ENCODE measurements around the gene DRAP1.

Gene DRAP1, protein sequence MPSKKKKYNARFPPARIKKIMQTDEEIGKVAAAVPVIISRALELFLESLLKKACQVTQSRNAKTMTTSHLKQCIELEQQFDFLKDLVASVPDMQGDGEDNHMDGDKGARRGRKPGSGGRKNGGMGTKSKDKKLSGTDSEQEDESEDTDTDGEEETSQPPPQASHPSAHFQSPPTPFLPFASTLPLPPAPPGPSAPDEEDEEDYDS

DNA sequence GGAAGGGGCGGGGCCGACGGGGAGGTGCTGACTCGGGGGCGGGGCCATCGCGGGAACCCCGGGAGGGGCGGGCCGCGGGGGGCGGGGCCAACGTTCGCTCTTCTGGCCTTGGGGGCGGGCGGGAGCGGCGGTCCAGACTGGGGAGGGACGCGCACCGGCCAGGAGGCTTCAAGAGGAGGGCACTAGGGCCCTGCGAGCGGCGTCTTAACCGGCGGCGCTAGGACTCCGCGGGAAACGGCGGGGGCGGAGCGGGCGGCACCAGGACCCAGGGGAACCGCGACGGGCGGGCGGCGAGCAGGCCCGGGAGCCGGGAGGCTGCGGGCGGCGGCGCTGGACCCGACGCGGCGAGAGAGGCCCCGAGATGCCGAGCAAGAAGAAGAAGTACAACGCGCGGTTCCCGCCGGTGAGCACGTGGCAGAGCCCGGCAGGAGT, at the start of gene DRAP1:
Gene DRAP1 (plus strand): TSS at position 286 of the 432 bp plus-strand sequence. CDS start 76 bp downstream, at position 362.
- DNase-seq (ENCODE audit: low read depth in 2 of 2) = peak; percentile 99

DNA sequence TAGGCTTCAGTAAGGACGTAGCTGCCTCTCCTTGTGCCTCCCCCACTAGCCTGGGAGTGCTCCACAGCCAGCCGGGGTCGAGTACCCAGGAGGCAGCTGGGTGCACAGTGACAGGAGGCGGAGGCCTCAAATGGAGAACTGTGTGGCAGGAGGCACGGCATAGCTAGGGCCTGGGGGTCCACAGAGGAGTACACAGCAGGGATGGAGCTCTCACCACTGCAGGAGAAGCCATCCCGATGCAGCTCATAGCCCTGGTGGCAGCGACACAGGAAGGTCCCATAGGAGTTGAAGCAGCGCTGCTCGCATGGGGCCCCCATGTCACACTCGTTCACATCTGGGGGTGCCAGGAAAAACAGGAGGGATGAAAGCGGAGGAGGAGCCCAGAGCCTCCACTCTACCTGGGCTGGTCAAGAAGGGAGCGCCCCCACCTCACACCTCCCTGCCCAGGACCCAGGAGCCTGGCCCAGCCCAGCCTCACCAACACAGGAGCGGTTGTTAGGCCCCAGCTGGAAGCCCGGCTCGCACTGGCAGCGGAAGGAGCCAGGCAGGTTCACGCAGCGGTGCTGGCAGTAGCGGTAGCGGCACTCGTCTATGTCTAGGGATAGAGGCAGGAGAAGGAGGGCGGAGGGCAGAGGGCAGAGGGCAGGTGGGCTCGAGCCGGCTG, 49.5 kb upstream of the DRAP1 start:
- no peak for DNase-seq (ENCODE audit: low read depth in 2 of 2)

DNA sequence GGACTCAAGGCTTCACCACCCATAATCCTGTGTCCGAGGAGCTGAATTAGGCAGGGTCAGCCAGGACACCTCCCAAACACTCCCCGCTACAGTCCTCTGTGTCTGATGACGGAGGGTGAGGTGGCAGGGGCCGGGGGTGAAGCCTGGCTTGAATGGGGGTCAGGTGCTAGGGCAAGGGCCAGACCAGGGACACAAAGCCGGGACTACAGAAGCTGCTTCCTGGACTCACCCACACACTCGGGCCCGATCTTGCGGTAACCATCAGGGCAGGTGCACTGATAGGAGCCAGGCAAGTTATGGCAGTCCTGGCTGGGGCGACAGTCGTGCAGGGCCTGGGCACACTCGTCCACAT, 48.9 kb upstream of the DRAP1 start:
- DNase-seq (ENCODE audit: low read depth in 2 of 2) = no peak

- no peak for DNase-seq (ENCODE audit: low read depth in 2 of 2)
Observed at GRCh38 chr11:65870706-65871681, 48.2 kb upstream of the DRAP1 start.

DNA sequence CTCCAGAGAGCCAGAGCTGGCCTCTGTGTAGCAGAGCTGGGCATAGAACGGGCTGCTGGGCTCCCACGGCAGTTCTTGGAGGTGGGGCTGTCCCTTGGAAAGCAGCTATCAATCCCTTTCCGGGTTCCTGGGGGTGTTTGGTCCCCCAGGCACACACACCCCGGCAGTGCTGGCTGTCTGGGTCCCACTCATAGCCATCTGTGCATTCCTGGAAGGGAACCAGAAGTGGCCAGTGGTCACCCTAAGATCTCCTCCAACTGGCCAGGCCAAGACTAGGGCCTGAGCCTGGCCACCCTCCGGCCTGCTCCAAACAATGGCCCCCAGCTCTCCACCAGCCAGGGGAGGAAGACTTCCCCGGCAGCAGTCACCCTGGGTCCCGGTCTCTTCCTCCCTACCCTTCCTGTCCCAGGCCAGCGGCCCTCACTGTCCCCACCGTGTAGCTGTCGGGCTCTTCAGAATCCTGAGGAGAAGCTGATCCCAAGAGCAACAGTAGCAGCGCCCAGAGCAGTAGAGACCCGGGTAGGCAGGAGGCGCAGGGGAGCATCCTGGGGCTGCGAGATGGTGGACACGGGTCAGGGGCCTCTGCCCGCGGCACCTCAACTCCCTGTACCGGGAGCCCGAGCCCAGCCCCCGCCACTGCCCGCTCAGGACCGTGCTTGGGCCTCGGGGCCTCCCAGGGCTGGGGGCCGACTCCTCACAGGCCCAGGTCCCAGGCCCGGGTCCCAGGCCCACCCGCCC, 47.2 kb upstream of the DRAP1 start:
- DNase-seq (ENCODE audit: low read depth in 2 of 2) = no peak

DNA sequence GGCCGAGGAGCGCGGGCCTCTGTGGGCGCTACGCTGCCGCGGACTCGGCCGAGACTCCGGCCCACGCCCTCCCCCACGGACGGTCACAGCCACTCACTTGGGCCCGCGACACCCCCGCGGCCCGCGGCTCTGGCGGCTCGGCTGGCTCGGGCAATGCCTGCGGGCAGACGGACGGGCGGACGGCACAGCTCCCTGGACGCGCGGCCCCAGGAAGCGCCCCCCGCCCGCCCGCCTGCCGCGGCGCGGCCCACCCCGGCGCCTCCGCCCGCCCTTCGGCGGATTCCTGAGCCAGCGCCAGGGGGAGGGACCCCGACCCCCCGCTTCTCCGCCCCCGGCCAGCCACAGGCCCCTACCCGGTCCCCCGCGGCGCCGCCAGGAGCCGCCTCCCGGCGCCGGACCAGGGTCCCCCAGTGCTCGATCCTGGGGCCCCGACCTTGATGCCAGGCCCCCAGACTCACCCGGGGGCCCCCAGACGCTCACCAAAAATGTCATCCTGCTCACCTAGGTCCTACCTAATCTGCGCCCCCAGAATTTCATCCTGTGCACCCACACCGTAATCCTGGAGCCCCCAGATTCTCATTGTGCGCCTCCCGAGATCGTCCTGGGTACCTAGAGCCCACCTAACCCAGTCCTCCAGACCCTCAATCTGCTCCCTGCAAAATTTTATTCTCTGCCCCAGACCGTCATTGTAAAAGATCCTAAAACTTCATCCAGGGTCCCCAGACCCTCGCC, 46.5 kb upstream of the DRAP1 start, which contains the start of gene EFEMP2:
Gene EFEMP2 (minus strand): TSS at position 215 of the 732 bp plus-strand sequence. CDS start 446 bp downstream, outside the sequence.
- DNase-seq (ENCODE audit: low read depth in 2 of 2) = no peak

DNA sequence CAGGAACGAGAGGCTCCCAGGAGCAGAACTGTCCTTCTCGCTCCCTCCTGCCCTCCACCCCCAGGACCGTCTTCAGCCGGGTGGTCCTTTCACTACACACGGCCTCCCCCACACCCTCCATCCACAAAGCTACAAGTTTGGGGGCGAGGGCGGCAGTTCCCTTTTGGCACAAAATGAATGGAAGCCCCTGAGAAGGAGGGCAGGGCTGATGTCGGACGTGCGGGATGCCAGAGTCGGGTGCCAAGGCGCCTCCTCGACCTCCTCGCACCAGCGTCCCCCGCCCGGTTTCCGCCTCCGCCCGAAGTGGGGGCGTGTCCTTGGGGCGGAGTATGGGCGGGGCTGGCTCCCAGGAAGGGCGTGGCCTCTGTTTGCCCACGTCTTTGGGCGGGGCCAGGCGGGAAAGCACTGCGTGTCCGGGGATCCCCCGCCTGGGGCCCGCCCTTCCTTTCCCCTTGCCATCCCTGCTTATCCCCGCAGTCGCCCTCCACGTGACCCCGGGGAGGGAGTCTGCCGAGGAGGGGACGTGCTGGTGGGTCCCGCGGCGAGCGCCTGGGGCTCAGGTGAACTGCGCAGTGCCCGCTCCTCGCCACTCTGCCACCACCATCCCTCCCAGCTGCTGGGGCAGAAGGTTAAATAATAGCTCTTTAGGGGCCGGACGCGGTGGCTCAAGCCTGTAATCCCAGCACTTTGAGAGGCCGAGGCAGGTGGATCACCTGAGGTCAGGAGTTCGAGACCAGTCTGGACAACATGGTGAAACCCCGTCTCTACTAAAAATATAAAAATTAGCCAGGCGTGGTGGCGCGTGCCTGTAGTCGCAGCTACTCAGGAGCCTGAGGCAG, 45.7 kb upstream of the DRAP1 start:
- peak; percentile 96 to 98 for DNase-seq (ENCODE audit: low read depth in 2 of 2)

GRCh38 chr11:65879617-65880016, 39.6 kb upstream of the DRAP1 start, which contains the start of gene CTSW:
Gene CTSW, plus strand, starts transcription at chr11:65879837. Its CDS starts 18 bp downstream, at chr11:65879855.
- no peak for DNase-seq (ENCODE audit: low read depth in 2 of 2)

DNA sequence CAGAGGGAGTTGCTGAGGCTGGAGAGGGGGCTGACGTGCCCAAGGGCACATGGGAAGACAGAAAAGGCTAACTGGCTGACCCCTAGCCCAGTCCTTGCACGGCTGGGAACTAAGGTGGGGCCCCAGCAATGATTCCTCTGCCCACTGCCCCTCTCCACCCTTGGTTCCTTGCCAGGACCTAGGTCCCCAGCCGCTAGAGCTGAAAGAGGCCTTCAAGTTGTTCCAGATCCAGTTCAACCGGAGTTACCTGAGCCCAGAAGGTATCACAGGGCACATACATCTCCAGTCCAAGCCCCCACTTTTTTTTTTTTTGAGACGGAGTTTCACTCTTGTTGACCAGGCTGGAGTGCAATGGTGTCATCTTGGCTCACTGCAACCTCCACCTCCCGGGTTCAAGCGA, 39.2 kb upstream of the DRAP1 start:
- DNase-seq (ENCODE audit: low read depth in 2 of 2) = no peak

GRCh38 chr11:65880844-65881421, 38.3 kb upstream of the DRAP1 start:
- no peak for DNase-seq (ENCODE audit: low read depth in 2 of 2)

GRCh38 chr11:65882120-65883057, 36.8 kb upstream of the DRAP1 start:
- no peak for DNase-seq (ENCODE audit: low read depth in 2 of 2)

GRCh38 chr11:65883058-65883761, 36.0 kb upstream of the DRAP1 start:
- DNase-seq (ENCODE audit: low read depth in 2 of 2) = no peak

DNA sequence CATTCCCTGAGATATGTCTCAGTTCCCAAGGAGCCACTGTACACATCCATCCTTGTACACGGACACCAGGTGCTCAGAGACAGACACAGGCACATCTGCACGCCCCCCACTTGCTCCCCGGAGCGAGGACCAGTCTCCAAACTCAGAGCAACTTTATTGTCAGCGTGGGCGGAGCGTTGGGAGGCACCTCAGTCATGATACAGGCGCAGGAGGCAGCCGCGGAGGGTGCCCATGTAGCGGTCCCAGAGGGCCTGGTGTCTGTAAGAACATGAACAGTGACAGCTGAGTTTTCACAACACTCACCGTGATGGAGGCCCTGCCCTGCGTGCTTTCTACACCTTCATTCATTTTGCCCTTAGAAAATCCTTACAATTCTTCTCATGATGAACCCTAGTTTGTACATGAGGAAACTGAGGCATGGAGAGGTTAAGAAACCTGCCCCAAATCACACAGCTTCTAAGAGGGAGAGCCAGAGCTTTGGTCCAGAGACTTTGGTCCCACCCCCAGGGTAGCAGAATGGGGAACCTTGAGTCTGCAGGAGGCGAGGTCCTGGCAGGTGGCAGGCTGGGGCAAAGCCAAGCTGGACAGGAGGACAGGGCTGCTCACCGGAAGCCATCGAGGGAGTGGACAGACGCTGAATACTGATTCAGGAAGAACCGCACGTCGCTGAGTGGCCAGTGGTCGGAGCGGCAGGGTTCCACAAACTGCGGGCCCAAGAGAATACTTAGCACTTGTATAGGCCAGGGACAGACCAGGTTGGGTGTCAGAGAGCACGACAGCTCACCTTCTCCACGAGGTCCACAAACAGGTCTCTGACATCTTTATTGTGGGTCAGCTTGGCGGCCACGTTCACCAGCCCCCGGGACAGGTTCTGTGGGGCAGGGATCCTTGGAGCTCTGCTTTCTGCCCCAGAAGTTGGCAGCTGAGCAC, 35.2 kb upstream of the DRAP1 start:
- no peak for DNase-seq (ENCODE audit: low read depth in 2 of 2)

DNA sequence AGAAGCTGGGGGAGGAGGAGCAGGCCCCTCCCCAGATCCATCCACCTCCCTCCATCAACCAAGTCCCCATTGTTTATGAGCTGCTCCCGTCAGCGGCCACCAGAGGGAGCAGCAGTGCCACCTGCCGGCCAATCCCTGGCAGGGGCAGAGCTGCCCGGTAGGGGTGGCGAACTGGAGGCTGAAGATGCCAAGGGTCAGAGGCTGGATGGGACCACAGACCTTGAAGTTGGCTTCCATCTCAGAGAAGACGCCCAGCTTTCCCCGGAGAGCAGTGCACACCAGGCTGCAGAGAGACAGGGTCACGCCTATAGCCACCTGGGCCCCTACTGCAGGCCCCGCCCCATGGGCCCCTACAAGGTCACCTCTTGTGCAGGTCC, 34.5 kb upstream of the DRAP1 start:
- peak; percentile 60 to 65 for DNase-seq (ENCODE audit: low read depth in 2 of 2)

DNA sequence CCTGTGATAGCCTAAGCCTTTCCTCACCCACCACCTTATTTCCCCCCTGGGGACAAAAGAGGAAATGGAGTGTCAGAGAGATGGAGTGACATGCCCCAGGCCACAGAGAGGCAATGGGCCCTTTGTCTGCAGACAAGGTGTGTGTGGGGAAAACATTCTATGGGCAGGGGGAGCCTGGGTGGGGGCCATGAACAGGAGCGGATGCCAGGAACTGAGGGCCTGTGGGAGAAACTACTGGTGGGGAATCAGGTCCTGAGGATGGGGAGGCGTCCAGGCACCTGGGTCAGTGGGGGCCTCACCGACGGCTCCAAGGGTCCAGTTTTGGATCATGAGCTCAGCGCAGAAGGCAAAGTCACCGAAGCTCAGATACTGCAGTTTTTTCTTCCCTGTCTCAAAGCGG, 34.0 kb upstream of the DRAP1 start:
- DNase-seq (ENCODE audit: low read depth in 2 of 2) = no peak

DNA sequence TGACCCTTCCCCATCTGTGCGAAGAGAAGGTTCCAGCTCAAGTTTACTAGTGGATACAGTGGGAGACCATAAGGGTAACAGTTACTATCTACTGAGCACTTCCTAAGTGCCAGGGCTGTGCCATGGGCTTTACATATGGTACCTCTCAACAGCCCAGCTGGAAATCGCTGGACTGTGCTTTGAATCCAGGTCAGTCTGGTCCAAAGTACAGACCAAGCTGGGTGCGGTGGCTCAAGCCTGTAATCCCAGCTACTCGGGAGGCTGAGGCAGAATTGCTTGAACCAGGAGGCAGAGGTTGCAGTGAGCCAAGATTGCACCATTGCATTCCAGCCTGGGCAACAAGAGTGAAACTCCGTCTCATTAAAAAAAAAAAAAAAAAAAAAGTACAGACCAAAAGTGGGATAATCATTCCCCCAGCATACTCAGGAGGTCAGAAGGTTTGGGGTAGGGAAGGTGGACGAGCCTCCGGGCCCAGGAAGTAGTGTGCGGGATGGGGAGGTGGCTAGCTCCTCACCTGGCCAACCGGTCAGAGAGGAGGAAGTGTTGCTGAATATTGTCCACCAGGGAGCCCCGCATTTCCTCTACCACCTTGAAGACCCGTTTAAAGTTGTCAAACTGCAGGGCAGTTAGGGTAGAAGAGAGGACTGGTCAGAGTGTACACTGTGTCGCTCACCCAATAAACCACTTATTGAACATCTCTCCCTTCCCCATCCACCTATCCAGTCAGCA, 33.3 kb upstream of the DRAP1 start:
- no peak for DNase-seq (ENCODE audit: low read depth in 2 of 2)

All from stimulated activated CD8-positive, alpha-beta memory T cell treated with anti-CD3 and anti-CD28 coated beads, Interleukin-7, amount 100 ng/mL, for 1 hour (primary cell).